CD4-positive, alpha-beta T cell treated with Interleukin-17A for 1 hour (primary cell): ENCODE results near the gene FAM120A.

Experiments
- DNase-seq: peaks from one replicate; pipeline ENCODE4 v3.0.0-alpha.2; 2020

The FAM120A gene

DNA sequence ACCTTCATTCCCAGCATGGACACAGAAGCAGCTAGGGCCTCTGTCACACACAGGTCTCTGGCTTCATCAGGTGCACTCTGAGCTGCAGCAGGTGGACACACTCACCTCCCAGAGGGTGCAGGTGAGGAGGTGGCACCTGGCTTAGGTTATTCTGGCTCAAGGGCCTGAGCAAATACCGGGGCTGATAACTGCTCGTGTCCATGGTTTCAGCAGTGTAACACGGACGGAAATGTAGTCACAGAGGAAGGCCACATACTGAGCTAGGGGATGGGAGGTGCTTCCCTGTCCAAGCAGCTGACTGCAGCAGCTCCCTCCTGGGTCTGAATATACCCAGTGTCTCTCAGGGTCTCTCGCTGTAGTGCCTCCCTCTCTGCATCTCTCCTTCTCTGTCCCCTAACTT, 130.6 kb downstream of the FAM120A start:
- DNase-seq, result no peak

DNA sequence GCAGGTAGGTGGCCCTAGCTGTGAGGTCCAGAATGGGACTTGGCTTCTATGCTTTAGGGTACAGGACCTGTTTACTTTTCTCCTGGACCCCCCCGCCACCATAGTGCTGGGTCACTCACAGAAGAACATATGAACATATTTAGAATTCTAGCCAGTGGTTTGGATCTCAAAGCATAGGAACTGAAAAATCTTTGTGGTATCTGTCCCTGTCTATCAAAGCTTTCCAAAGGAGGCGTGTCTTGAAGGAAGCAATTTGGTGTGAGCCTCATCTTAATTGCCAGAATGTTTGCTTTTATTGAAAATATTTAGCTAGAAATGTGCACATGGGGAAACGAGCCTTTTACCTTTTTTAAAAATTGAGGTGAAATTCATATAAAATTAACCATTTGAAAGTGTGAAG, 131.1 kb downstream of the FAM120A start:
- DNase-seq, result no peak

DNA sequence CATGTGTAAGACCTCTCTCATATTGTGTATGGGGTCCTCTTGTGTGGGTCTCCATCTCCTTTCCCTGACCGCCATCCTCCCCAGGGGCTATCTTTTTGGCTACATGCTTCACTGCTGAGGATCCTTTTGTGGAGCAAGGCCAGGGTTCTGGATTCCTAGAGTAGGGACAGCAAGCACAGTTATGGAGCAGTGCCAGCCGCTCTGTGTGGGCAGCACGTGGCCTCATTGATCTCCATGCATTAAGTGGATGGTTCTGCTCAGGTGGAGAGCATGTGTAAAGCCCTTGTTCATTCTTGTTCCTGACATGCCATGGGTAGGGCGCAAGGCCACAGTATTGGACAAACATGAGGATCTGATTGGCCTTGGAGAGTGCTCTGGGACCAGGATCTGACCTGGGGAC, 133.8 kb downstream of the FAM120A start:
- no peak for DNase-seq

DNA sequence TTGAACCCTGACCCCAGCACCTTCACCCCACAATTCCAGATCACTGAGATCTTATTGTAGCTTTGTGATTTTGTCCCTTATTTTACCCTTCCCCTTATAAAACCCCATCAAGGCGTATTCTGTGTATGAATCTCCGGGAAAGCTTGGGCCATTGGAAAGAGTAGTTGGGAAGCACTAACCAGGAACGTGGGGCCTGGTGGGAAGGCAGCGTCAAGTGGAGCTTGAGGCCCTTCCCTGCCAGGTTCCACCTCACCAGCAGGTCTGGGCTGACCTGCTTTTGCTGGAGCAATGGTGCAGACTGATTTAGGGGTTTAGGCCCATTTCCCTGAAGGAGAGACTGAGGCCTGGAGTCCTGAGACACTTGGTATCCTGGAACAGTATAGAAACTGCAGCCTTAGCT, 134.2 kb downstream of the FAM120A start:
- no peak for DNase-seq

DNA sequence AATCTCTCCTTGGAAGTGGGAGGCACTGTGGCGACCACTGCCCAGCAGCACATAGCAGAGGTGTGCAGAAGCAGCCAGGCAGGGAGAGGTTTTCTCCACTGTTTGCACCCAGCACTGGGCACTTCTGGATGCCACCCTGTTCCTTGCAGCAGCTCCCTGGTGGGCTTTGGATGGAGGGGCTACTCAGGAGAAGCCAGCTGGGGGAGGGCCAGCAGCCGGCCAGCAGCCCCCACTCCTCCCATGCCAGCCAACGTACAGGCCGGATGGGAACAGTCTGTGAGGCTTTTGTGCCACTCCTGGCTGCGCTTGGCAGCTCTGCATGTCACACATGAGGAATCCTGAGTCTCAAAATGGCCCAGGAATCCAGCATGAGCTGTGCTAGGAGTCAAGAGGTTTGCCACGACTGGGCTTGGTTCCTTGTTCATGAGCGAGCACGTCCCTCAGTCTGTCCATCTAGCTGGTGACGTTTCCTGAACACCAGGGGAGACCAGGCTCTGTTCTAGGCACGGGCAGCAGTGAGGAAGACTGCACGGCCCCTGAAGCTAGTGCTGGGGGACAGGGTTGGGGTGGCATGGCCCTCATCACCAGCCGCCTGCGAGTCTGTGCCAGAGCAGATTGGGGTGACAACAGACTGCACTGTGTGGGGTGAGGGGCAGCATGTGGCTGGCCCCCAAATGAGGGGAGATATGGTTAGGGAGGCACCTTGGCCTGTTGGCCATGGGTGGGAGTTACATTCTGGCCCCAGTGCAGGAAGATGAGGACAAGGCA, 135.0 kb downstream of the FAM120A start:
- DNase-seq, result no peak

DNA sequence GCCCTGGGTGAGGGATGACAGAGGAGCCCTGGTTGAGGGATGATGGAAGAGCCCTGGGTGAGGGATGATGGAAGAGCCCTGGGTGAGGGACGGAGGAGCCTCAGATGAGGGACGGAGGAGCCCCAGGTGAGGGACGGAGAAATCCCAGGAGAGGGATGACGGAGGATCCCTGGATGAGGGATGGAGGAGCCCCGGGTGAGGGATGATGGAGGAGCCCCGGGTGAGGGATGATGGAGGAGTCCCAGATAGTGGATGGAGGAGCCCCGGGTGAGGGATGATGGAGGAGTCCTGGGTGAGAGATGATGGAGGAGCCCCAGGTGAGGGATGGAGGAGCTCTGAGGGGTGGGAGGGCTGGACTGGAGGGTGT, 135.8 kb downstream of the FAM120A start:
- no peak for DNase-seq

DNA sequence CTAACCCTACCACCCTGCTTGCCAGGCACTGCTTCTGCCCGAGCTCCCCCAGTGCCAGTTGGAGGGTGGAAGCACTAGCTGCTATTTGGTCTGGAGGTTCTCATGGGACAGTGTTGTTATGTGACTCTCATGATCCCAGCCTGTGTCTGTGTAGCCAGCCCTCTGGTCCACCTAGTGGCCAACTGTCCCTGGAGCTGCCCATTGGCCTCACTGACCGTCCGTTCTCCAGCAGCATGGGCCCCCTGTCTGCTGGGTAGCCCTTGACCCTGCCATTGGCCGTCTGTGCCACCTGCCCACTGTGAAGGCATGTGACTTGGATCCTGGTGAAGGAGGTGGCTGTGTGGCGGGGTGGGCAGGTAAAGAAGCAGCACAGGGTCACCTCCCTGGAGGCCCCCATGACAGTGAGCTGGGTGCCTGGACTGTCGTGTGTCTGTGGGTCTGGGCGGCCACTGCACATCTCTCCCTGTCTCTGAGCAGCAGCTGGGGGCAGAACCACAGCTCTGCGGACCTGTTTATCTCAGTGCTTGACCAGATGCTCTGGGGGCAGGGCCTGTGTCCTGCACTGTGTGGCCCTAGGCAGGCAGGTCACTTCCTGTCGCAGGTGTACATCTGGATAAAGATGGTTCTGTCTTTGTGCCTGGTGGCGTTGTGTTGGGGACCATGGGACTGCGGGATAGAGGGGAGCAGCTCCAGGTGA, 136.3 kb downstream of the FAM120A start:
- DNase-seq, result no peak

DNA sequence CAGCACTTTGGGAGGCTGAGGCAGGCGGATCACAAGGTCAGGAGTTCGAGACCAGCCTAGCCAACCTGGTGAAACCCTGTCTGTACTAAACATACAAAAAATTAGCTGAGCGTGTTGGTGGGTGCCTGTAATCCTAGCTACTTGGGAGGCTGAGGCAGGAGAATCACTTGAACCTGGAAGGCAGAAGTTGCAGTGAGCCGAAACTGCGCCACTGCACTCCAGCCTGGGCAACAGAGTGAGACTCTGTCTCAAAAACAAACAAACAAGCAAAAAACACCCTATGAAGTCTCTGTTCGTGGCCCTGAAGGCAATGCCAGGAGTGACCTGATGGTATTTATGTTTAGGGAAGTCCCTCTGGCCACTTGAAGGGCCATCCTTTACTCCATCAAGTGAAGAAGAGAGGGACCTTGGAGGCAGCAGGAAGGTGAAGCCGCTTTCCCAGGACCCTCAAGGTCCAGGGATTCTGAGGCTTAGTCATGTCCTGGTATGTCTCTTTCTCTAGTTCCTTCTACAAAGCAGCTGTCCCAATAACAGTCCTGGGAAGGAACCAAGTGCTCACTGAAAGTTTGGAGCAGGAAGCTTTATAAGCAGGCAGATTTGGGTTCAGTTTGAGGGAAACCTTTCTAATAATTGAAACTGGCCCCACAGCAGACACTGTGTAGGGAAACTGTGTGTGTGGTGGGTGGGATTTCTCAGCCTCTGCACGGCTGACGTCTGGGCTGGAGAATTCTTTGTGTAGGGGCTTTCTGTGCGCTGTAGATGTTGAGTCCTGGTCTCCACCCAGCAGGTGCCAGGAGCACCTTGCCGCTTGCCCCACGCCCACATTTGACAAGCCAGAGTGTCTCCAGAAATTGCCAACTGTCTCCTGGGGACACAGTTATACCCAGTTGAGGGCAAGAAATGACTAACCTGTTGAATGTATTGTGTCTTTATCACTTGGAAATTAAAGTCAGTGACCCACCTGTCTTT, 137.4 kb downstream of the FAM120A start:
- no peak for DNase-seq

DNA sequence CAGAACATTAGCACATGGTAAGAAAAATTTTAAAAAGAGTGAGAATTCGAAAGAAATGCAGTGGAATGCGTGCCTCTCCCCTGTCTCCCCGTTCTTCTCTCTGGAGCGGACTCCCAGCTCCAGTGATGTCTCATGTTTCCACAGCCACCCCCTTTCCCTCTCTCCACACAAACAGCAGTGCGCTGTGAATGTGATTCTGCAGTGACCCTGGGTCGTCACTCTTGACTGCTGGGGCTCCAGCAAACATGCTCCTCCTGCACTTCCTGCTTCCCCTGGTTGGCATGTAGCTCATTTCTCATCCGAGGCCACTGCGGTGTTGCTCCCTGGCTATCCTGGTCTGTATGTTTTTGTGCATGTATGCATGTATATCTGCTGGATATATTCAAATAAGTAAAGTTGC, 138.2 kb downstream of the FAM120A start:
- DNase-seq, result no peak

DNA sequence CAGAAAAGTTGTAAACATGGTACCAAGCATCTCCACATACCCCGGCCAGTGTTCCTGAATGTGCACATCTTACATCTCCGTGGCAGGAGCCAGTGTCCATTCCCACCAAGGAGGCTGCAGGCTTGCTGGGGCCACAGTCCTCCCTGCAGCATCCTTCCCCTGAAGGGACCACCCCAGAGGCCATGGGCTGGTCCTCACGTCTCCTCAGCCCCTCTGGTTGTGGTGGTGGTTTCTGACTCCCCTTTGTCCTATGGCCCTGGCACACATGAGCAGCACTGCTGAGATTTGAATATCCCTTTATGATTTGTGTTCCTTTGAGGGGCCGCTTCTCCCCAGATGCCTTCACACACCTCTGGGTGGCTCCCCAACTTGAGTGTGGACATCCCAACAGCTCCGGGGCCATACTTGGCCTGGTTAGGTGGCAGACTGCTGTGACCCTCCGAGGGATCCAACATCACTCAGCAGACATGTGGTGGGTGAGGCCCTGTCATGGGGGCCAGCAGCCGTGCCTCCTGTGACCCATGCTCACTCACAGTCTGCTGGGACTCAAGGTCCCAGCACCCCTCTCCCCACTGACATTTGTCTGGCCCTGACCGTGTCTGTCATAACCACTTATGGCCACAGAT, 139.2 kb downstream of the FAM120A start:
- no peak for DNase-seq

DNA sequence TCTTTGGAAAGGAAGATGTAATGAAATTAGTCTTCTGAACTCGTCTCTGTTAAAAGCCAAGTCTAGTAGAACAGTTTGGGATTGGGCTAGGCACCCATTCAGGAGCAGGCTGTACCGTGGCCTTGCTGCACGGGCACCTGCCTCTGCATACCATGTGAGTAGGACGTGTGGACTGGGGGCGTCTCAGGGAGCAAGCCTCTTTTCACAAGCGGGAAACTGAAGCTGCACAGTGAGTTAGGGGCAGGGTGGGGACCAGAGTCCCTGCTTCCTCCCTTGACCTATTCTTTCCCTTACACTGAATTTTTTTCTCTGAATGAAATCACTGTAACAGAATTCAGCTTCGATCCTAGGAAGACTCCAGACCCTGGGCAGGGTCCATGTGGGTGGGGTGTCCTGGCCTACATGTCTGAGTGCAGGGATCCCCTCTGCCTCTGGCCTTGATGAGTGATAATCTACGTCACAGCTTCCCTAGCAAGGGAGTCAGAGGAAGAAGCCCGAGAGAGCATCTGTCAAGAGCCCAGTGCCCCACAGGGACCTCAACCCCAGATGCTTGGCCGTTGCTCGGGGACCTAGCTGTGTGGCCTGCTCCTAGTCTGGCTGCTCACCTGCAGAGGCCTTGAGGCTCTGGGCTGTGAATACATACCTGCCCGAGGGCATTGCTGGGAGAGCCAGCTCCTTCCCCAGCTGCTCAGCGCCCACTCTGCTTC, 140.0 kb downstream of the FAM120A start:
- DNase-seq, result no peak

DNA sequence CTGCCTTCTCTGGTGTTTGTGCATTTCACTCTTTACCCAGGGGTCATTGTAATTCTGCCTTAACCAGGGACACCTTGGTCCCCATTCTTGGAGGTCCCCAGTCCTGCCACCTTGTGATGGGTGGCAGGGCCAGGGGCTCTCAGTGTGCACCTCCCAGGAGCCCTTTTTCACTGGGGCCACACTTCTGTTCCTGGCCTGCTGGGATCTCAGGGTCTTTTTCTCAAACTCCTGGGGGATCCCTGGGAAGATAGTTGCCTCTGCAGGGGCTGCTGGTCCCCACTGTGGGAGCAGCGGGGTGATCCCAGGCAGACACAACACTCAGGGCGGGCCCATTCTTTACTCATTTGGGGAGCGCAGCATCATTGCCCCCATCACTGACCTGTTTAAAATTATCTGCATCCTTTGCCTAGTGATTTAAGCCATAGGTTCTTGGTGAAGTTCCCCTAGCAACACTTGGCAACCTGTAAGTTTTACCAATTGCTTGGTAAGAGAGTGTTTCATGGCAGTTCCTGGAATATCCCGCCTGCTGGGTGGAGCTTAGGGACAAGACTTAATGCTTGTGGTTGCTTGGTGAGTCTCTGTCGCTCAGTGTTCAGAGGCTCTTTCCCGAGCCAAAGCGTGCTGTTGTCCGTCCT, 140.6 kb downstream of the FAM120A start:
- no peak for DNase-seq

DNA sequence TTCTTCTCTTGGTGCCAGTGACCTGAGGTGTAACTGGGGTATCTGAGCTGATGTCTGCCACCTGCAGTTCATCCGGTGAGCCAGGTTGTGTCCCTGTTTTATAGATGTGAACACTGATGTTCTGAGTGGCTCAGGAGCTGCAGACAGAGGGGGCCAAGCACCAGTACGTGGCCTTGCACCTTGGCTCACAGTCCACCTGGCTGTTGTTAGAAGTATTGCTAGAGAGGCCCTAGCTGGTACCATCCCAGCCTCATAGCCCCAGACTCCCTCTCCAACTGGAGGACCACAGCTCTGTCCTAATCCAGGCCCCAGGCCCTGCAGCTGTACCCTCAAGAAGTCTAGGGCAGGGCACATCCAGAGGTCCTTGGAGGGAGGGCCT, 141.1 kb downstream of the FAM120A start:
- DNase-seq, result no peak

DNA sequence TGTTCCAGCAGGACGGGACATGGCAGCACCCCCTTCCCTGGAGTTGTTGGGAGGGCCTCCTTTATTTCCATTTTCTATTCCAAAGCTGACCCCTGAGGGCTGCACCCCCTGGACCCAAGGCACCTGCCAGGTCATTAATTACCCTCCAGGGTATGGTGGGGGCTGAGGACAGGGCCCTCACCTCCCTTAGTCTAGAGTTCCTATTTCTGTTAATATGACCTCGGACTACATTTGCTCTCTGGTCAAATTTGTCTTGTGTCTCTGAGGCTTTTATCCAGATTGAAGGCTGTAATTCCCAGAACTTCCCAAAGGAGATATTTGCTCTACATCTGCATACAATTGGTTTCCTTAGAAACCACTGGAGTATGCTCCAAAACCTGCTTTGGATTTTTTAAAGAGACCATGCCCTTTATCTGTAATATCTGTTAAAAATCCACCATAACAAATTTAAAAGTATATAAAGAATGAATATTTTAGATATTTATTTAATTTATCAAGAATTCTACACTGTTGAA, 141.7 kb downstream of the FAM120A start:
- no peak for DNase-seq

DNA sequence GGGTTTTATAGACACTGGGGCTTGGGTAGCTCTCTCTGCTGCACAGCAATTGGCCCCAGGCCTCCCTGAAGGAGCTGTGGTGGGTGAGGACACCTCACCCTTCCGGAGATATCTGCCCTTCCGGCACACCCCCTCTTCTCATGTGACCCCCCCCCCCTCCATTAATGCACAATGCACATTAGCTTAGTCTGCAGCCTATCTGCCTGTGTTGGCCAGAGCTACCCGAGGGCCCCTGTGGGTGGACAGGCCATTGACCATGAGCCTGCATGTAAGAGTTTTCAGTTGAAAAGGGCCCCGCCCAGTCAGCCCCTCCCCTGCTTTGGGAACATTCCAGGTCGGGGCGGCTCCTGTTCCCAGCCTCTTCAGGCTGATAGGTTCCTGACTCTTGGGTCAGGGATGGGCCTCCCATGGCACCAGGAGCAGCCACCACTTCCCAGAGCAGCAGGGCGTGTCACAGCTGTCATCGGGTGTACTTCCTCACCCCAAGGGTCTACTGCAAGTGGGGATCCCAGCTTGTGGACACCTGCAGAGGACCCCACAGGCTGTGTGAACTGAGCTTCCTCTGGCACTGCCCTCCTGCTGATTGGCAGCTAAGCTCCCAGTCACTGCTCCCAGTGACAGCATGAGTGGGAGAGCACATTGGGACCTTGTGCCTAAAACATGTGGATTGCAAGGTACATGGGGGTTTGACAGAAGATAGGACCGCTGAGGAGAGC, 142.7 kb downstream of the FAM120A start:
- DNase-seq, result no peak

DNA sequence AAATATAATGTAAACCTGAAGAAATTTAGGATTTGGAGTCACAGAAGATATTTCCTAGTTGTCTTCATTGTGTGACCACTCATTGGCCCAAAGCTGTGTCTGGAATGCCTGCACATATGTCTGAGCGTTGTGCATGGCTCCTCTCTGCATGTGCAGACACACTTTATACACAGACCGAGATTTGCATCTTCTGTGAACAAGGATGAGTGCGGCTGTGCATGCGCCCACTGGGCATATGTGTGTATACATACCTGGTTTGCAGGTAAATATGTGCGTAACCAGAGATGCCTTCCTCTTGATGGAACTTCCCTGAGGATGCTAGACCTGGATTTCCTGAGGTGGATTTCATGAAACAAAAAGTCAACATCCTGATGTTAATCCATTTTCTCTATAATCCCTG, 144.0 kb downstream of the FAM120A start:
- DNase-seq, result no peak

DNA sequence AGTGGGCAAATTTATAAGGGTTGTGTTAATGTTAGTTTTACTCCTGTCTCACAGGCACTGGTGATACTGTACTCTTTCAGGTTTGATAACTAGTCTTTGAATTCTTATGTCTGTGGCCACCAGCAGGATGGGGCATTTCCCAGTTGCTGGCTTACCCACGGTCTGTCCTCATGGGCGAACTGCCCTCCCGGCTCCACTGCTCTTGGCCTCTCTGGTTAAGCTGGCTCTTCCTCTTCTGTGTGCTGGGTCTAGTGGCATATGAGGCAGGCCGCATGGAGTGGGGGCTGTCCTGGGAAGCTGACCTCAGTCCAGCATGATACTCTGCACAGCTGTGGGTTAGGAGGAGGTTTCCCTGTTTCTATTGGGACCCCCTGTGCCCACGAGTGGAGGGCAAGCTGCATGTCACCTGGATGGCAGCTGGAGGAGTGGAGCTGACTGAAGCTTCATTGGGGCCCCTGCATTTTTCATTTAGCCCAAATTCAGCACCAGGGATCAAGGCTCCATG, 144.4 kb downstream of the FAM120A start:
- no peak for DNase-seq

DNA sequence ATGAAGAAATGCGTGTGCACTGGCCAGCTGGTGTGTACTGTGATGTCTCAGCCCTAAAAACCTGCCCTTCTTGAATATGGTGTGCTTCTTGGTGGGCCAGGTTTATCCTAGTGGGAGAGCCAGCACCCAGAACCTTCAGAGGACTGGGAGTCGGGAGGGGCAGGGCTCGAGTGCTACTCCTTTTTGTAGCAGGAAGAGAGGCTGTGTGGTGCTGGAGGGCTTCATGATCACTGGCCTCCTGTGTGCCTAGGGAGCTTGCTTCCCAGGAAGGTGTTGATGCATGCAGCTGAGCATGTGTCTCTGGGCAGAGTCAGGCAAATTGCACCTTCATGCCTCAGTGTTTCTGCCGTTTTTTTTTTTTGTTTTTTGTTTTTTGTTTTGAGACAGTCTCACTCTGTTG, 144.9 kb downstream of the FAM120A start:
- no peak for DNase-seq

DNA sequence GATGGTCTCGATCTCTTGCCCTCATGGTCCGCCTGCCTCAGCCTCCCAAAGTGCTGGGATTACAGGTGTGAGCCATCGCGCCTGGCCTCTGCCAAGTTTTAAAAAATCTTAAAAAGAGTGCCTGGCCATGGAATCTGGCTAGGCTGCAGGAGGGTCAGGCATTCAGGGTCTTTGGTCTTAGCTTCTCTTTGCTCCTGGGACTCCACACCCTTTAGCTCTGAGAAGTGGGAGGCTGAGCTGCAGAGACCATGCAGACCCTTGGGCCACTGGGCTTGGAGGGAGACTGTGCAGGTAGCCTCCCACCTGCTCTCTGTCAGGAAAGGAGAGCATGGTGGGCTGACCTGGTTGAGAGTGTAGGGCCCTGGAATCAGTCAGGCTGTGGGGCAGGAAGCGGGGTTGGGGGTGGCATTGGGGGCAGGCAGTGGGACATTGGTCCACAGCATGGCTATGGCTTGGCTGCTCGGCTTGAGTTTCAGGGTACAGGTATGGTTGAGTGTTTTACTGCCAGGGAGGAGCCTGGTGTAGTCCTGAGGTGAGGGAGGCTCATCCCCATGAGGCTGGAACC, 145.7 kb downstream of the FAM120A start:
- DNase-seq, result no peak

DNA sequence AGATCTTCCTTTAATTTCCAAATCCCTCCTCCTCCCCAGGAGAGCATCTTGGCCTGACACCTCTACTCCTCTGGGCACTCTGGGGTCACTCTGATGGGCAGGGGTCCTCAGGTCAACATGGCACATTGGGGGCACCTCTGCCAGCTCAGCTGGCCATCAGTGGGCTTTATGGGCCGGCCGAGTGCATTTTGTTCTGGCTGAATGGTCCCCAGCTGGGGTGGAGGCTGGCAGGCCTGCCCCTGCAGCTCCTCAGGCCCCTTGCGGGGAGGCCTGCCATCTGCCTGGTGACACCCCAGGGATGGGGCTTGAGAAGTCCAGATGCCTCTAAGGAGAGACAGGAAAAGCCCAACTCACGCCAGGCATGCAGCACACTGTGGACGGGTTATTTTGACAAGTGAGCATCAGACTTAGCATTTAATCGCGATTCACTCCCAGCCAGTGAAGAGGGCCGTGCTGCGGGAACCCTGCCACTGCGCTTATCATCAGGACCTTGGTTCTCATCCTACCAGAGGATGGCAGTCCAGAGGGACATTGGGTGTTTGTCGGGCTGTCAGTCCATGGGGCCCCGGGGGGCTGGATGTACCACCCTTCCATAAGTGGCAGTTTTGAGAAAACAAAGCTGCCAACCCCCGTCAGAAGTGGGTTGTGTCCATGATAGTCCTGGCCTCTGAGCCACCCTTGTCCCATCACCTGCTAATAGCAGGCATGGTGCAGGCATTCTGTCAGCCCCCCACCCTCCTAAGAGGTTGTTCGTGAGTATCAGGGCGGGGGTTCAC, 146.6 kb downstream of the FAM120A start:
- no peak for DNase-seq
